Measurements from ENCODE around the gene SPEM1. TPM values are rescaled to one million over a fixed set of nuclear protein-coding genes. Genes with fewer than 3 reads are reported as not detected.

The SPEM1 gene
- total and polyA plus RNA-seq, 10 of the 15 experiments (the other 5 are each of a cell fraction or from before 2014, with no cell fraction given), result not detected

GRCh38 chr17:7391307-7391706 lies 28.8 kb upstream of the SPEM1 start:
- Histone ChIP-seq H3K79me2 (ENCODE audit: control insufficient read depth, insufficient read depth, low read length) (peaks cover 2% of the 10 kb centered on the region), H3K4me3 (no peak overlapping the region), H3K4me2 (ENCODE audit: control insufficient read depth, insufficient read depth) (no peak overlapping the region), H3K27ac (ENCODE audit: control insufficient read depth, insufficient read depth) (no peak overlapping the region), H3K27me3 (replicated peaks in 1 of 2; ENCODE audit: control insufficient read depth in 2 of 2, insufficient read depth in 2 of 2, low read length in 1 of 2) (no peaks in the 10 kb centered on the region), H3K9me3 (replicated peaks; ENCODE audit: control insufficient read depth, insufficient read depth, low read length) (no peaks in the 10 kb centered on the region), H2AFZ (ENCODE audit: control insufficient read depth, low read depth, low read length) (no peak overlapping the region), H3K4me1 (ENCODE audit: control insufficient read depth, insufficient read depth, low read length) (no peaks in the 10 kb centered on the region), H3K9ac (ENCODE audit: control insufficient read depth, insufficient read depth, low read length) (no peak overlapping the region), H4K20me1 (ENCODE audit: control insufficient read depth, insufficient read depth) (no peaks in the 10 kb centered on the region), H3K36me3 (ENCODE audit: control insufficient read depth in 2 of 2, insufficient read depth in 2 of 2, low read length in 1 of 2) (no peaks in the 10 kb centered on the region)
- intact Hi-C loops (cut with micrococcal nuclease; ENCODE audit: unreplicated experiment), result no loop called here
- 87% methylated on average over 2 of the region's 2 CpGs for whole genome bisulfite sequencing (ENCODE audit: insufficient coverage, insufficient replicate concordance, low lambda C conversion rate, missing lambda C conversion rate)
- POLR2A ChIA-PET, result no interaction called here
- CTCF ChIA-PET, result no interaction called here
- RAD21 ChIA-PET (ENCODE audit: unreplicated experiment), result no interaction called here
- BruUV-seq (replicated peaks), result no TSS peak
- TF ChIP-seq CBX3 (IDR thresholded peaks at IDR 0.05; ENCODE audit: borderline replicate concordance, low read depth) (no peak), BACH1 (IDR thresholded peaks at IDR 0.05; ENCODE audit: borderline replicate concordance) (no peak), MAX (IDR thresholded peaks at IDR 0.05; ENCODE audit: low read depth, low read length) (no peak), CBX5 (IDR thresholded peaks at IDR 0.05; ENCODE audit: low read depth) (no peak), NR2C2 (IDR thresholded peaks at IDR 0.05; ENCODE audit: borderline replicate concordance, control insufficient read depth, insufficient read length, low read depth) (no peak), BHLHE40 (IDR thresholded peaks at IDR 0.05; ENCODE audit: borderline replicate concordance in 1 of 2, low read depth in 2 of 2, low read length in 1 of 2) (no peak), EGR1 (IDR thresholded peaks at IDR 0.05; ENCODE audit: borderline replicate concordance in 1 of 2, low read depth in 2 of 2, low read length in 2 of 2) (no peak), FOS (IDR thresholded peaks at IDR 0.05; ENCODE audit: borderline replicate concordance, extremely low read depth, insufficient read length) (no peak), ZNF384 (IDR thresholded peaks at IDR 0.05; ENCODE audit: borderline replicate concordance, low read depth, low read length) (no peak), ATF7 (IDR thresholded peaks at IDR 0.05; ENCODE audit: low read depth) (no peak), HCFC1 (IDR thresholded peaks at IDR 0.05; ENCODE audit: low read length) (no peak), SPI1 (IDR thresholded peaks at IDR 0.05; ENCODE audit: borderline replicate concordance, insufficient read depth, low read depth, low read length) (no peak), NR2C1 (IDR thresholded peaks at IDR 0.05) (no peak), SMARCA5 (IDR thresholded peaks at IDR 0.05) (no peak), NBN (IDR thresholded peaks at IDR 0.05) (no peak), NFYB (IDR thresholded peaks at IDR 0.05; ENCODE audit: insufficient read depth, low read depth, low read length) (no peak), PML (IDR thresholded peaks at IDR 0.05; ENCODE audit: low read length) (no peak), SUZ12 (IDR thresholded peaks at IDR 0.05; ENCODE audit: unreplicated experiment) (no peak)
- TF ChIP-seq, protein P1, sequence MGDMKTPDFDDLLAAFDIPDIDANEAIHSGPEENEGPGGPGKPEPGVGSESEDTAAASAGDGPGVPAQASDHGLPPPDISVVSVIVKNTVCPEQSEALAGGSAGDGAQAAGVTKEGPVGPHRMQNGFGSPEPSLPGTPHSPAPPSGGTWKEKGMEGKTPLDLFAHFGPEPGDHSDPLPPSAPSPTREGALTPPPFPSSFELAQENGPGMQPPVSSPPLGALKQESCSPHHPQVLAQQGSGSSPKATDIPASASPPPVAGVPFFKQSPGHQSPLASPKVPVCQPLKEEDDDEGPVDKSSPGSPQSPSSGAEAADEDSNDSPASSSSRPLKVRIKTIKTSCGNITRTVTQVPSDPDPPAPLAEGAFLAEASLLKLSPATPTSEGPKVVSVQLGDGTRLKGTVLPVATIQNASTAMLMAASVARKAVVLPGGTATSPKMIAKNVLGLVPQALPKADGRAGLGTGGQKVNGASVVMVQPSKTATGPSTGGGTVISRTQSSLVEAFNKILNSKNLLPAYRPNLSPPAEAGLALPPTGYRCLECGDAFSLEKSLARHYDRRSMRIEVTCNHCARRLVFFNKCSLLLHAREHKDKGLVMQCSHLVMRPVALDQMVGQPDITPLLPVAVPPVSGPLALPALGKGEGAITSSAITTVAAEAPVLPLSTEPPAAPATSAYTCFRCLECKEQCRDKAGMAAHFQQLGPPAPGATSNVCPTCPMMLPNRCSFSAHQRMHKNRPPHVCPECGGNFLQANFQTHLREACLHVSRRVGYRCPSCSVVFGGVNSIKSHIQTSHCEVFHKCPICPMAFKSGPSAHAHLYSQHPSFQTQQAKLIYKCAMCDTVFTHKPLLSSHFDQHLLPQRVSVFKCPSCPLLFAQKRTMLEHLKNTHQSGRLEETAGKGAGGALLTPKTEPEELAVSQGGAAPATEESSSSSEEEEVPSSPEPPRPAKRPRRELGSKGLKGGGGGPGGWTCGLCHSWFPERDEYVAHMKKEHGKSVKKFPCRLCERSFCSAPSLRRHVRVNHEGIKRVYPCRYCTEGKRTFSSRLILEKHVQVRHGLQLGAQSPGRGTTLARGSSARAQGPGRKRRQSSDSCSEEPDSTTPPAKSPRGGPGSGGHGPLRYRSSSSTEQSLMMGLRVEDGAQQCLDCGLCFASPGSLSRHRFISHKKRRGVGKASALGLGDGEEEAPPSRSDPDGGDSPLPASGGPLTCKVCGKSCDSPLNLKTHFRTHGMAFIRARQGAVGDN (IDR thresholded peaks at IDR 0.05), result no peak
- DNase-seq (ENCODE audit: low read depth, low spot score) (no peak), ATAC-seq (no peak), FAIRE-seq (no peak)
- SMC1A ChIA-PET (ENCODE audit: uncharacterized antibody, unreplicated experiment), result no interaction called here
- in situ Hi-C loops (cut with MboI), result no loop called here

Data from GM12878 (cell line).